ENCODE results near the gene SEMA6B. TPM values are rescaled to one million over a fixed set of nuclear protein-coding genes. Genes with fewer than 3 reads are reported as not detected.

Gene SEMA6B, protein sequence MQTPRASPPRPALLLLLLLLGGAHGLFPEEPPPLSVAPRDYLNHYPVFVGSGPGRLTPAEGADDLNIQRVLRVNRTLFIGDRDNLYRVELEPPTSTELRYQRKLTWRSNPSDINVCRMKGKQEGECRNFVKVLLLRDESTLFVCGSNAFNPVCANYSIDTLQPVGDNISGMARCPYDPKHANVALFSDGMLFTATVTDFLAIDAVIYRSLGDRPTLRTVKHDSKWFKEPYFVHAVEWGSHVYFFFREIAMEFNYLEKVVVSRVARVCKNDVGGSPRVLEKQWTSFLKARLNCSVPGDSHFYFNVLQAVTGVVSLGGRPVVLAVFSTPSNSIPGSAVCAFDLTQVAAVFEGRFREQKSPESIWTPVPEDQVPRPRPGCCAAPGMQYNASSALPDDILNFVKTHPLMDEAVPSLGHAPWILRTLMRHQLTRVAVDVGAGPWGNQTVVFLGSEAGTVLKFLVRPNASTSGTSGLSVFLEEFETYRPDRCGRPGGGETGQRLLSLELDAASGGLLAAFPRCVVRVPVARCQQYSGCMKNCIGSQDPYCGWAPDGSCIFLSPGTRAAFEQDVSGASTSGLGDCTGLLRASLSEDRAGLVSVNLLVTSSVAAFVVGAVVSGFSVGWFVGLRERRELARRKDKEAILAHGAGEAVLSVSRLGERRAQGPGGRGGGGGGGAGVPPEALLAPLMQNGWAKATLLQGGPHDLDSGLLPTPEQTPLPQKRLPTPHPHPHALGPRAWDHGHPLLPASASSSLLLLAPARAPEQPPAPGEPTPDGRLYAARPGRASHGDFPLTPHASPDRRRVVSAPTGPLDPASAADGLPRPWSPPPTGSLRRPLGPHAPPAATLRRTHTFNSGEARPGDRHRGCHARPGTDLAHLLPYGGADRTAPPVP
- total RNA-seq = 0.37 TPM in 1 of 2 replicates, not detected in the other

DNA sequence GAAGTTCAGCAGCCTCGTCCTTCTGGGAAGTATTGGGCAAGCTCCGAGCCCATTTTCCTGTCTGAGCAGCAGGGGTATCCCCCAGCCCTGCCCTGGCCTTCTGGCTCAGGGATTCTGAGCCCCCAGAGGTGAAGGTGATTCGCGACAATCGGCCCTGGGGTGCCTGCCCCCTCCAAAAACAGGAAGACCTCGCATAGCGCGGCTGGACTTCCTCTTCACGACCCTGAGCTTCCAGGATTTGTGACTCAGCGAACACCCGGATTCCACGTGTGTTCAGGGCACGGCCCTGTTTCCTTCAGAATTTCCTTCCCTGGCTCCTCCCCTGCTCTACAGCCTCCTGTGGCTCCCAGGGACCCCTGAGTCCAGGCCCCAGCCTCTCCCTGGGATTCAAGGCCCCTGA lies at the start of gene SEMA6B:
Gene SEMA6B, minus strand, starts transcription at position 116 of the 400 bp plus-strand sequence. CDS start 1,227 bp downstream, outside the sequence.

GRCh38 chr19:4539693-4540581 lies 19.5 kb downstream of the SEMA6B start, which contains the start of gene LRG1:
LRG1 (minus strand) TSS chr19:4540036; CDS start chr19:4540013, 23 bp downstream.

GRCh38 chr19:4534836-4535658 lies 24.4 kb downstream of the SEMA6B start, which contains the start of gene PLIN5:
PLIN5 (minus strand) TSS chr19:4535224; CDS start chr19:4534074, 1,150 bp downstream.

DNA sequence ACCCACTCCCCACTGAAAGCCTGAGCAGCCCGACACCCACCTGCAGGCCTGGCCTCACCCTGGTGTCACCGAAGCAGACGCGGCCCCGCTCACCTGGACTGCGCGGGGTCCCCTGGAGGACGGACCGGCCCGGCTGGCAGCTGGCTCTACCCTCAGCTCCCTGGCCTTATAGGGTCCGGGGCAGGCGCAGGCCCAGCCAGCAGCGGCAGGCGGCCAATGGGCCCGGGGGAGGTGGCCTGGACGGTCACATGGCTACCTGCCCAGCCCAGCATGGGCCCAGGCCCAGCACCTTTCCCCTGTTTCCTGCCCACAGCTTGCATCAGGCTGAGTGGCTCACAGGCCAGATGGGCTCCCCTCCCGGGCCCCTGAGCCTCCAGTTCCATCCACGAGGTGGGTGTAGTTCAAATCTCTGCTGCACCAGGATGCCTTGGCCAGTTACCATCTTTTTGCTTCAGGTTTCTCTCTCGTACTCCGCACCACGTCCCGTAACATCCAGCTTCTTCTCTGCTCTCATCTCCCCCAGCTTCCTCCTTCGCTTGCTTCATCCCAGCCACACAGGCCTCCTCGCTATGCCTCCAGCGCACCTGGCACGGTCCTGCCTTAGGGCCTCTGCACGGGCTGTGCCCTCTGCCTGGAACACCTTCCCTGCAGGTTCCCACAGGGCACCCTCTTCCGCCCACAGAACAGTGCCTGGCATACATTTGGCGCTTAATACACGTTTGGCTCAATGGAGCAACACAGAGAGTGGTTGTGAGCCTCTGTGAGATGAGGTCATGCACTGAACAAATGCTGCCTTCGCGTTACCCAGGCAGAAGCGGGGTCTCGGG lies 40.9 kb downstream of the SEMA6B start, which contains the start of gene PLIN4:
Gene PLIN4, minus strand, starts transcription at position 142 of the 827 bp plus-strand sequence. CDS start 214 bp downstream, outside the sequence.

Other genes starting within 250 kb of the SEMA6B start
- 2.9 and 4.1 TPM in 2 replicates for gene STAP2, start 220.9 kb downstream of the SEMA6B start, total RNA-seq
- gene MPND, start 216.1 kb downstream of the SEMA6B start, total RNA-seq = 6.3 and 6.6 TPM in 2 replicates
- 111 and 126 TPM in 2 replicates for gene SH3GL1, start 159.1 kb downstream of the SEMA6B start, total RNA-seq
- 11.8 and 29.9 TPM in 2 replicates for gene CHAF1A, start 157.0 kb downstream of the SEMA6B start, total RNA-seq
- 98.1 and 113 TPM in 2 replicates for gene UBXN6, start 101.9 kb downstream of the SEMA6B start, total RNA-seq
- 53.6 and 56.5 TPM in 2 replicates for gene HDGFL2, start 87.4 kb downstream of the SEMA6B start, total RNA-seq
- 2.6 and 4.7 TPM in 2 replicates for gene PLIN4, start 41.2 kb downstream of the SEMA6B start, total RNA-seq
- under 0.01 TPM in 1 of 2 replicates, not detected in the other for gene PLIN5, start 24.5 kb downstream of the SEMA6B start, total RNA-seq
- under 0.01 TPM in 1 of 2 replicates, not detected in the other for gene LRG1, start 19.6 kb downstream of the SEMA6B start, total RNA-seq
- gene TNFAIP8L1, start 79.8 kb upstream of the SEMA6B start, total RNA-seq = 1.8 and 3.9 TPM in 2 replicates
- gene MYDGF, start 110.7 kb upstream of the SEMA6B start, total RNA-seq = 160 and 191 TPM in 2 replicates
- gene DPP9, start 164.2 kb upstream of the SEMA6B start, total RNA-seq = 44.8 and 58.6 TPM in 2 replicates
- gene FEM1A, start 232.1 kb upstream of the SEMA6B start, total RNA-seq = 9.2 and 13.9 TPM in 2 replicates